ENCODE measurements around the gene TBCD.
A peak's percentile ranks its signal among the peaks of the same experiment; 100 is the strongest.

TBCD gene

GRCh38 chr17:82832411-82832810 lies 80.5 kb downstream of the TBCD start:
- H3K27me3 ChIP-seq = no peaks in the 10 kb centered on the region
- DNase-seq = no peak
- H3K4me1 ChIP-seq = peaks cover 7% of the 10 kb centered on the region
- 0 out of 2 replicates have a peak, but pooled peaks cover under 1% of the 10 kb centered on the region for H3K36me3 ChIP-seq
- no peaks in the 10 kb centered on the region for H3K9me3 ChIP-seq
- no peak overlapping the region for H3K4me3 ChIP-seq (ENCODE audit: low read depth, low read length)
- TF ChIP-seq CTCF (IDR thresholded peaks at IDR 0.05; ENCODE audit: low read depth, low read length) = no peak

- Histone ChIP-seq H3K9me3 (no peaks in the 10 kb centered on the region), H3K4me1 (peaks cover 7% of the 10 kb centered on the region), H3K4me3 (ENCODE audit: low read depth, low read length) (no peak overlapping the region), H3K36me3 (no peaks in the 10 kb centered on the region), H3K27me3 (no peaks in the 10 kb centered on the region)
- no peak for TF ChIP-seq CTCF (IDR thresholded peaks at IDR 0.05; ENCODE audit: low read depth, low read length)
- no peak for DNase-seq
Observed at GRCh38 chr17:82832881-82833475, 81.1 kb downstream of the TBCD start.

GRCh38 chr17:82835122-82835521 lies 83.3 kb downstream of the TBCD start:
- no peaks in the 10 kb centered on the region for H3K27me3 ChIP-seq
- H3K9me3 ChIP-seq = no peaks in the 10 kb centered on the region
- no peak for DNase-seq
- no peaks in the 10 kb centered on the region for H3K36me3 ChIP-seq
- no peak overlapping the region for H3K4me3 ChIP-seq (ENCODE audit: low read depth, low read length)
- TF ChIP-seq CTCF (IDR thresholded peaks at IDR 0.05; ENCODE audit: low read depth, low read length) = no peak
- H3K4me1 ChIP-seq = peaks cover 3% of the 10 kb centered on the region; the same call in 1 of the 2 replicates

- H3K36me3 ChIP-seq = no peaks in the 10 kb centered on the region
- DNase-seq = no peak
- H3K4me3 ChIP-seq (ENCODE audit: low read depth, low read length) = no peak overlapping the region
- no peaks in the 10 kb centered on the region for H3K9me3 ChIP-seq
- H3K27me3 ChIP-seq = no peaks in the 10 kb centered on the region
- no peak for TF ChIP-seq CTCF (IDR thresholded peaks at IDR 0.05; ENCODE audit: low read depth, low read length)
- H3K4me1 ChIP-seq = no peaks in the 10 kb centered on the region; the same call in 1 of the 2 replicates
Observed at GRCh38 chr17:82835766-82836512, 84.1 kb downstream of the TBCD start.

GRCh38 chr17:82836823-82837357 lies 85.0 kb downstream of the TBCD start:
- Histone ChIP-seq H3K27me3 (no peaks in the 10 kb centered on the region), H3K36me3 (no peaks in the 10 kb centered on the region), H3K4me3 (ENCODE audit: low read depth, low read length) (no peak overlapping the region), H3K9me3 (no peaks in the 10 kb centered on the region), H3K4me1 (no peaks in the 10 kb centered on the region; the same call in 1 of the 2 replicates)
- DNase-seq = no peak
- peak; percentile 31 for TF ChIP-seq CTCF (IDR thresholded peaks at IDR 0.05; ENCODE audit: low read depth, low read length)
